ENCODE data around the gene HNF1A. TPM values are rescaled to one million over a fixed set of nuclear protein-coding genes. Genes with fewer than 3 reads are reported as not detected.

HNF1A gene
- total and polyA plus RNA-seq, 10 of the 15 experiments (the other 5 are each of a cell fraction or from before 2014, with no cell fraction given) = 0.10 TPM; not detected in 9

DNA sequence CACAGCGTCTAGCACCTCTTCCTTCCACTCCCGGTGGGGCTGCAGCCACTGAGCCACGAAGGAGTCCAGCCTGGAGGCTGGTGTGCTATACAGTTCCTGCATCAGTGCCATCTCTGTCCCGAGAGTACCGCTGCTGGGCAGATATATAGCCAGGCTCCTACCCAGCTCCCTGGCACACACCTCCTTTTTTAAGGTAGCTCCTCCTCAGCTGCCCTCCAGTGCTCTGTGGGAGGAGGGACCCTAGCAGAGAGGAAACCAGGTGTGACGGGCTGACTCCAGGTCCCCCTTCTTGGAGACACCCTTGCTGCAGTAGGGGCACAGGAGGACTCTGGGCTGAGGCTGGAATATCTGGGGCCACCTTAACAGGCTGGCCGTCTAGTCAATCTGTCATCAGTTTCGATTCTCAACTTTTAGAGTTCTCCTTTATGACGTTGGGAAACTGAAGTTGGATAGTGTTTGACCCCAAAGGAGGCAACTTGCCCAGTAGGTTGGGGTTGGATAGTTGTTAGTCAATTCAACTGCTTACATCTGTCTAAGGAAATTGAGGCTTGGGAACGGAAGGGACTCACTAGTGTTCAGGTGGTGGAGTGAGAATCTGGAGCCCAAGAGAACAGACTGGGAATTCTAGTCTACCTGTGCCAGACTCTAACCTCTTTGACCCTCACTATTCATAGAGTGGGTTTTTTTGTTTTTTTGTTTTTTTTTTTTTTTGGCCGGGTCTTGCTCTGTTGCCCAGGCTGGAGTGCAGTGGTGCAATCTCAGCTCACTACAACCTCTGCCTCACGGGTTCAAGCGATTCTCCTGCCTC, 60.7 kb downstream of the HNF1A start, which contains the start of gene OASL (continued):
- TF ChIP-seq, protein P1, sequence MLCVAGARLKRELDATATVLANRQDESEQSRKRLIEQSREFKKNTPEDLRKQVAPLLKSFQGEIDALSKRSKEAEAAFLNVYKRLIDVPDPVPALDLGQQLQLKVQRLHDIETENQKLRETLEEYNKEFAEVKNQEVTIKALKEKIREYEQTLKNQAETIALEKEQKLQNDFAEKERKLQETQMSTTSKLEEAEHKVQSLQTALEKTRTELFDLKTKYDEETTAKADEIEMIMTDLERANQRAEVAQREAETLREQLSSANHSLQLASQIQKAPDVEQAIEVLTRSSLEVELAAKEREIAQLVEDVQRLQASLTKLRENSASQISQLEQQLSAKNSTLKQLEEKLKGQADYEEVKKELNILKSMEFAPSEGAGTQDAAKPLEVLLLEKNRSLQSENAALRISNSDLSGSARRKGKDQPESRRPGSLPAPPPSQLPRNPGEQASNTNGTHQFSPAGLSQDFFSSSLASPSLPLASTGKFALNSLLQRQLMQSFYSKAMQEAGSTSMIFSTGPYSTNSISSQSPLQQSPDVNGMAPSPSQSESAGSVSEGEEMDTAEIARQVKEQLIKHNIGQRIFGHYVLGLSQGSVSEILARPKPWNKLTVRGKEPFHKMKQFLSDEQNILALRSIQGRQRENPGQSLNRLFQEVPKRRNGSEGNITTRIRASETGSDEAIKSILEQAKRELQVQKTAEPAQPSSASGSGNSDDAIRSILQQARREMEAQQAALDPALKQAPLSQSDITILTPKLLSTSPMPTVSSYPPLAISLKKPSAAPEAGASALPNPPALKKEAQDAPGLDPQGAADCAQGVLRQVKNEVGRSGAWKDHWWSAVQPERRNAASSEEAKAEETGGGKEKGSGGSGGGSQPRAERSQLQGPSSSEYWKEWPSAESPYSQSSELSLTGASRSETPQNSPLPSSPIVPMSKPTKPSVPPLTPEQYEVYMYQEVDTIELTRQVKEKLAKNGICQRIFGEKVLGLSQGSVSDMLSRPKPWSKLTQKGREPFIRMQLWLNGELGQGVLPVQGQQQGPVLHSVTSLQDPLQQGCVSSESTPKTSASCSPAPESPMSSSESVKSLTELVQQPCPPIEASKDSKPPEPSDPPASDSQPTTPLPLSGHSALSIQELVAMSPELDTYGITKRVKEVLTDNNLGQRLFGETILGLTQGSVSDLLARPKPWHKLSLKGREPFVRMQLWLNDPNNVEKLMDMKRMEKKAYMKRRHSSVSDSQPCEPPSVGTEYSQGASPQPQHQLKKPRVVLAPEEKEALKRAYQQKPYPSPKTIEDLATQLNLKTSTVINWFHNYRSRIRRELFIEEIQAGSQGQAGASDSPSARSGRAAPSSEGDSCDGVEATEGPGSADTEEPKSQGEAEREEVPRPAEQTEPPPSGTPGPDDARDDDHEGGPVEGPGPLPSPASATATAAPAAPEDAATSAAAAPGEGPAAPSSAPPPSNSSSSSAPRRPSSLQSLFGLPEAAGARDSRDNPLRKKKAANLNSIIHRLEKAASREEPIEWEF (IDR thresholded peaks at IDR 0.05; ENCODE audit: insufficient replicate concordance, low read depth, low read length) = no peak

DNA sequence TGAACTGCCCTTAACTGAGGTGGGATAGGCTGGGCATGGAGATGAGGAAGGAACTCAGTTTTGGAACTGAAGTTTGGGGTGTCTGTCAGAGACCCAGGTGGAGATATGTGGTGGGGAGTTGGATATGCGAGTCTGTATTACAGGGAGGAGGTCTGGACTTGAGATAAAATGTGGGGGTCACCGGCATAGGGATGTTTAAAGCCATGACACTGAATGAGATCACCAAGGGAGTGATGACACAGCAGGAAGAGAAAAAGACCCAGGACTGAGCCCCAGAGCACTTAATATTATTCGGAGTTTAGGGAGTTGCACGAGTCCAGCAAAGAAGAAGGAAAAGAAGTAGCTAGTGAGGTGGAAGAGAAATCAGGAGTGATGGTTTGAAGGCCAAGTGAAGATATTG, 64.7 kb downstream of the HNF1A start:
- H3K4me2 ChIP-seq (ENCODE audit: control insufficient read depth, insufficient read depth) = no peak overlapping the region
- no peaks in the 10 kb centered on the region for H3K27me3 ChIP-seq (replicated peaks in 1 of 2; ENCODE audit: control insufficient read depth in 2 of 2, insufficient read depth in 2 of 2, low read length in 1 of 2)
- POLR2A ChIA-PET = no interaction called here
- H3K9me3 ChIP-seq (replicated peaks; ENCODE audit: control insufficient read depth, insufficient read depth, low read length) = no peaks in the 10 kb centered on the region
- H3K9ac ChIP-seq (ENCODE audit: control insufficient read depth, insufficient read depth, low read length) = no peak overlapping the region
- H3K79me2 ChIP-seq (ENCODE audit: control insufficient read depth, insufficient read depth, low read length) = peaks cover 2% of the 10 kb centered on the region
- H2AFZ ChIP-seq (ENCODE audit: control insufficient read depth, low read depth, low read length) = no peak overlapping the region
- no peaks in the 10 kb centered on the region for H3K36me3 ChIP-seq (ENCODE audit: control insufficient read depth in 2 of 2, insufficient read depth in 2 of 2, low read length in 1 of 2)
- SMC1A ChIA-PET (ENCODE audit: uncharacterized antibody, unreplicated experiment) = no interaction called here
- WGBS (ENCODE audit: insufficient coverage, insufficient replicate concordance, low lambda C conversion rate, missing lambda C conversion rate) = 49% methylated on average over 4 of the region's 4 CpGs
- RAD21 ChIA-PET (ENCODE audit: unreplicated experiment) = no interaction called here
- in situ Hi-C loops (cut with MboI) (no loop called here), intact Hi-C loops (cut with micrococcal nuclease; ENCODE audit: unreplicated experiment) (no loop called here)
- CTCF ChIA-PET = no interaction called here
- ATAC-seq (no peak), DNase-seq (ENCODE audit: low read depth, low spot score) (no peak), FAIRE-seq (no peak)
- no peak overlapping the region for H3K4me3 ChIP-seq
- H4K20me1 ChIP-seq (ENCODE audit: control insufficient read depth, insufficient read depth) = no peaks in the 10 kb centered on the region
- BruUV-seq (replicated peaks) = no TSS peak
- H3K4me1 ChIP-seq (ENCODE audit: control insufficient read depth, insufficient read depth, low read length) = peaks cover 6% of the 10 kb centered on the region
- H3K27ac ChIP-seq (ENCODE audit: control insufficient read depth, insufficient read depth) = no peak overlapping the region
- TF ChIP-seq POLR2AphosphoS5 (IDR thresholded peaks at IDR 0.05; ENCODE audit: low read length) = no peak
- no peak for TF ChIP-seq NR2F1 (conservative IDR thresholded peaks at IDR 0.05)
- TF ChIP-seq, protein P2, sequence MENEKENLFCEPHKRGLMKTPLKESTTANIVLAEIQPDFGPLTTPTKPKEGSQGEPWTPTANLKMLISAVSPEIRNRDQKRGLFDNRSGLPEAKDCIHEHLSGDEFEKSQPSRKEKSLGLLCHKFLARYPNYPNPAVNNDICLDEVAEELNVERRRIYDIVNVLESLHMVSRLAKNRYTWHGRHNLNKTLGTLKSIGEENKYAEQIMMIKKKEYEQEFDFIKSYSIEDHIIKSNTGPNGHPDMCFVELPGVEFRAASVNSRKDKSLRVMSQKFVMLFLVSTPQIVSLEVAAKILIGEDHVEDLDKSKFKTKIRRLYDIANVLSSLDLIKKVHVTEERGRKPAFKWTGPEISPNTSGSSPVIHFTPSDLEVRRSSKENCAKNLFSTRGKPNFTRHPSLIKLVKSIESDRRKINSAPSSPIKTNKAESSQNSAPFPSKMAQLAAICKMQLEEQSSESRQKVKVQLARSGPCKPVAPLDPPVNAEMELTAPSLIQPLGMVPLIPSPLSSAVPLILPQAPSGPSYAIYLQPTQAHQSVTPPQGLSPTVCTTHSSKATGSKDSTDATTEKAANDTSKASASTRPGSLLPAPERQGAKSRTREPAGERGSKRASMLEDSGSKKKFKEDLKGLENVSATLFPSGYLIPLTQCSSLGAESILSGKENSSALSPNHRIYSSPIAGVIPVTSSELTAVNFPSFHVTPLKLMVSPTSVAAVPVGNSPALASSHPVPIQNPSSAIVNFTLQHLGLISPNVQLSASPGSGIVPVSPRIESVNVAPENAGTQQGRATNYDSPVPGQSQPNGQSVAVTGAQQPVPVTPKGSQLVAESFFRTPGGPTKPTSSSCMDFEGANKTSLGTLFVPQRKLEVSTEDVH (IDR thresholded peaks at IDR 0.05; ENCODE audit: low read depth, partially characterized antibody) = no peak
- TF ChIP-seq FOXK2 (IDR thresholded peaks at IDR 0.05) = no peak
- no peak for TF ChIP-seq HDAC6 (IDR thresholded peaks at IDR 0.05; ENCODE audit: unreplicated experiment)
- TF ChIP-seq RELA (IDR thresholded peaks at IDR 0.05; ENCODE audit: borderline replicate concordance, partially characterized antibody) = no peak
- no peak for TF ChIP-seq ZNF24 (IDR thresholded peaks at IDR 0.05)
- TF ChIP-seq, protein P3, sequence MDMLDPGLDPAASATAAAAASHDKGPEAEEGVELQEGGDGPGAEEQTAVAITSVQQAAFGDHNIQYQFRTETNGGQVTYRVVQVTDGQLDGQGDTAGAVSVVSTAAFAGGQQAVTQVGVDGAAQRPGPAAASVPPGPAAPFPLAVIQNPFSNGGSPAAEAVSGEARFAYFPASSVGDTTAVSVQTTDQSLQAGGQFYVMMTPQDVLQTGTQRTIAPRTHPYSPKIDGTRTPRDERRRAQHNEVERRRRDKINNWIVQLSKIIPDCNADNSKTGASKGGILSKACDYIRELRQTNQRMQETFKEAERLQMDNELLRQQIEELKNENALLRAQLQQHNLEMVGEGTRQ (IDR thresholded peaks at IDR 0.05; ENCODE audit: borderline replicate concordance, low read depth, low read length) = no peak
- TF ChIP-seq RAD51 (IDR thresholded peaks at IDR 0.05) = no peak
- TF ChIP-seq KDM1A (IDR thresholded peaks at IDR 0.05; ENCODE audit: borderline replicate concordance) = no peak
- TF ChIP-seq SPI1 (IDR thresholded peaks at IDR 0.05; ENCODE audit: borderline replicate concordance, insufficient read depth, low read depth, low read length) = no peak
- no peak for TF ChIP-seq BMI1 (IDR thresholded peaks at IDR 0.05; ENCODE audit: borderline replicate concordance)
- TF ChIP-seq EED (IDR thresholded peaks at IDR 0.05; ENCODE audit: low read depth) = no peak

All from GM12878 (cell line).